Activated effector memory CD4-positive, alpha-beta T cell treated with Interleukin-2 at 50 U/mL for 16 hours (primary cell): ENCODE data around the gene LGI2.
"Not testable (repeated sequence)": the region's sequence is repeated elsewhere in the genome, so short reads cannot be mapped to it uniquely, and the experiment has no call there.

Source experiments
- DNase-seq: peaks from one replicate; pipeline ENCODE4 v3.0.0-alpha.2; 2020

LGI2 gene, protein sequence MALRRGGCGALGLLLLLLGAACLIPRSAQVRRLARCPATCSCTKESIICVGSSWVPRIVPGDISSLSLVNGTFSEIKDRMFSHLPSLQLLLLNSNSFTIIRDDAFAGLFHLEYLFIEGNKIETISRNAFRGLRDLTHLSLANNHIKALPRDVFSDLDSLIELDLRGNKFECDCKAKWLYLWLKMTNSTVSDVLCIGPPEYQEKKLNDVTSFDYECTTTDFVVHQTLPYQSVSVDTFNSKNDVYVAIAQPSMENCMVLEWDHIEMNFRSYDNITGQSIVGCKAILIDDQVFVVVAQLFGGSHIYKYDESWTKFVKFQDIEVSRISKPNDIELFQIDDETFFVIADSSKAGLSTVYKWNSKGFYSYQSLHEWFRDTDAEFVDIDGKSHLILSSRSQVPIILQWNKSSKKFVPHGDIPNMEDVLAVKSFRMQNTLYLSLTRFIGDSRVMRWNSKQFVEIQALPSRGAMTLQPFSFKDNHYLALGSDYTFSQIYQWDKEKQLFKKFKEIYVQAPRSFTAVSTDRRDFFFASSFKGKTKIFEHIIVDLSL

DNA sequence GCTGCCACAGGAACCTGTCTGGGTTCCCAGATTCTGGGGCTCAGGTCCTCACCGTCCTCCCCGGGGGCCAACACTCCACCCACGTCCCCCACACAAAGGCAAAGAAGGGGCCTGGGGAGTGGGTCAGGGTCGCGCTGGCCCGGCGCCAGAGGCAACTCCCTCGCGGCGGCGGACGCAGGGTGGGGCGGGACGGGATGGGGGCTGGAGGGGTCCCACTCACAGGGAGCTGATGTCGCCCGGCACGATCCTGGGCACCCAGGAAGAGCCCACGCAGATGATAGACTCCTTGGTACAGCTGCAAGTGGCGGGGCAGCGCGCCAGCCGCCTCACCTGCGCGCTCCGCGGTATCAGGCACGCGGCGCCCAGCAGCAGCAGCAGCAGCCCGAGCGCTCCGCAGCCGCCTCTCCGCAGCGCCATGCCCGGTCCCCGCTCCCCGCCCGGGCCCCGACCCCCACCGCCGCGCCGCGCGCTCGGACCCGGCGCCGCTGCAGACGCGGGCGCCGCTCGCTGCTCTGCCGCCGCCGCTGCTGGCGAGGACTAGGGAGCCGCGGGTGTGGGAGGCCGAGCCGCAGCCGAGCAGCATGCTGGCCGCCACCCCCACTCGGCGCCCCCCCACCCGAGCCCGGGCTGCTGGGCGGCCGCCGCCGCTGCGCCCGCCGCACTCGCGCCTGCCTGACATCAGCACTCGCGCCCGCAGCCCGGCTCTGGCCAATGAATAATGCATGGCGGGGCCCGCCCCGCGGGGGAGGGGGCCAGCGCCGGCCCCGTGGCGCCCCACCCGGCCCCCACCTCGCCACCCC, at the start of gene LGI2:
Gene LGI2, minus strand, starts transcription at position 670 of the 800 bp plus-strand sequence. Its CDS starts 253 bp downstream, at position 417.
- no peak for DNase-seq

DNA sequence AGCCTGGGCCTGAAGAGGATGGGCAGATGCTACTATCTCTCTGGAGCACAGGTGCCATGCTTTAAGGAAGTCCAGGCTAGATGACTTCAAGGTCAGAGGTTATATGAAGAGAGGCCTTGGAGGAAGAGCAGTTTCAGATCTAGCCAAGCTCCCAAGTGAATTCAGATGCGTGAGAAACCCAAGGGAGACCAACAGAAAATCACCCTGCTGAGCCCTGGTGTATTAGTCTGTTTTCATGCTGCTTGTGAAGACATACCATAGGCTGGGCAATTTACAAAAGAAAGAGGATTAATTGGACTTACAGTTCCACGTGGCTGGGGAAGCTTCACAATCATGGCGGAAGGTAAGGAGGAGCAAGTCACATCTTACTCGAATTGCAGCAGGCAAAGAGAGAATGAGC, 47.8 kb upstream of the LGI2 start:
- DNase-seq, result no peak

DNA sequence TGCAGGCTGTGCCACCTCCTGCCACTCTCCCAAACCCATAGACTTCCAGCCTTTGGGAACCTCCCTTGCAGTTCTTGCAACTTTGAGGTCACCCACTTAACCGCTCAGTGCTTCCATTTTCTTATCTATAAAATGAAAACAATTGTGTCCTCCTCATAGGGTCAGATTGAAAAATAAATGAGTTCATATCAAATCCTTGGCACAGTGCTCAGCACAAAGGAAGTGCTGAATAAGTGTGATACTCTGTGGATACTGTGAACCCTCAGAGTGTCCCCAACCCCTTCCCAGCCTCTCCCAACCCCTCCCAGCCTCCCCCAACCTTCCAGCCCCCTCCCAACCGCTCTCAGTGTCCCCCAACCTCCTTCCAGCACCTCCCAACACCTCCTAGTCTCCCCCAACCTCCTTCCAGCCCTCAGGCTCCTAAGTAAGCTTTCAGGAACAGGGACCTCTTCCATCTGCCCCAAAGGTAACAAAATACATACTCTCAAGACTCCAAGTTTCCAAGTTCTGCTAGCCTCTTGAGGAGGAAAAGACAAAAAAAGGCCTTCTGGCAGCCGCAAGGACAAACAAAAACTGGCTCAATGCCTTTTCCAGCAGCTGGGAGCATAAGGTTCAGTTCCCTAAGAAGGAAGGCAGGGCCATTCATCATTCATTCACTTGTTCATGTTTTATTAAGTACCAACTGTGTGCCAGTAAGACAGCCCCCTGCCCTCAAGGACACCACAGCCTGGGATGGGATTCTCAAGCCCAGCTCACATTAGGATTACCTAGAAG, 46.1 kb upstream of the LGI2 start:
- DNase-seq, result no peak

DNA sequence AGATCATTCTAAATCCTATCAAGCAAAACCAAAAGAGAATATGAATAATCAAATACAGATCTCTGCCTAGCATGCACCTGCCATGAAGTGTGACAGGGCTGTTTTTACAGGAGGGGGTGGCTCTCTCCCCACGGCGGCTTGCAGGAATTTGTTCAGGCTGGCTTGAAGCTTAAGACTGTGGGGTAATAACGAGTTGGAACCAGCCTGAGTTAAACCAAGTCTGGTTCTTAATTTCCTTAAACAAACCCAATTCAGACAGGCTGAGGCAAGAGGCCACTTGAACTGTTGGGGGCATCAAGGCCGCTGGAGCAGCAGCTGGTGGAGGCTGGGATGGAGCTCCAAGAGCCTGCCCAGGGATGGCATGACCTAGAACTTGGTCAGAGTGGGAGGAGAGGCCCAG, 45.1 kb upstream of the LGI2 start:
- no peak for DNase-seq

DNA sequence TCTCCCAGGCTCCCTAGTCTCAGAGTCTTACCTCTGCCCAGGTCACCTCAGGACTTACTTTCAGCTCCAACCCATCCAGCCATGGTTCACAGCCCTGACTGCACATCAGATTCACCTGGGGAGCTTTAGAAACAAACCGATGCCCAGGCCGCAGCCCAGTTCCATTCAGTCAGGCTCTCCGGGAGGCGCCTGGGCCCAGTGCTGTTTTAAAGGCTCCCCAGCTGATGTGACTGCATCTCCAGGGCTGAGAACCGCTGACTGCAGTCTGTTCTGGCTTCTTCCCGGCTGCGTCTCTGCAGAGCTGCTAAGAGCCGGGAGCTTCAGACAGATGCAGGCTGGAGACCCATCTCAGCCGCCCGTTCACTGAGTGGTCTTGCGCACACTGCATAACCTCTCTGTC, 44.4 kb upstream of the LGI2 start:
- no peak for DNase-seq

DNA sequence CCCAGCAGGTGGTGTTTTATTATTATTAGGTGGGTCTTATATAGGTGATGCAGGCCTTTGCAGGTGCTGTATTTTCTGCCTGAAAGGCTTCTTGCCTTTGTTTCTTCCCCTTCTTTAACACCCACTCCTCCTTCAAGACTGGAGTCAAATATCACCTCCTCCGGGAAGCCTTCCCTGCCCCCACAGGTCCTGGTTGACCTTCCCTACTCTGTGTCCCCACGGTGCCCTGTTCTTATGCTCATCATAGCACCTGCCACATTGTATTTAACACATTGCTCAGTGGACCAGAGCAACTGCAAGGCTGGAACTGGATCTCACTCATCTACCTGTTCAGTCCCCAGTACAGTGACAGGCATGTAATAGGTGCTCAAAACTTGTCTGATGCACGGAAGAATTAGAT, 39.8 kb upstream of the LGI2 start:
- DNase-seq, result no peak

DNA sequence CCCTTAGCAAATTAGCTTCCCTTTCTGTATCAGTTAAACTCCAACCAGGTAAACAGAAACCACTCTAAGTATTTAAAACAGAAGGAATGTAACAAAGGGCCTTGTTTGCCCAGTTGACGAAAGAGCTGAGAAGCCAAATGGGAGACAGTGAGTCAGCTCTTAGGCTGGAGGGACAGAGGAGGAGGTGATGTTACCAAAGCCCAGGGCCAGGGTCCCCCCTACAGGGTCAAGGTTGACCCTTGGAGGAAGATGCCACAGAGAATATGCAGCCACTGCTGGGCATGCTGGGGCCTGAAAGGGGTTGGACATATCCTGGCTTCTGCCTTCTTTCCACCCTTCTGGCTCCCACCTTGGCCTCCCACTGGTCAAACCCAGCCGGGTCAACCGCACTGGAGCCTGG, 38.3 kb upstream of the LGI2 start:
- DNase-seq, result no peak

DNA sequence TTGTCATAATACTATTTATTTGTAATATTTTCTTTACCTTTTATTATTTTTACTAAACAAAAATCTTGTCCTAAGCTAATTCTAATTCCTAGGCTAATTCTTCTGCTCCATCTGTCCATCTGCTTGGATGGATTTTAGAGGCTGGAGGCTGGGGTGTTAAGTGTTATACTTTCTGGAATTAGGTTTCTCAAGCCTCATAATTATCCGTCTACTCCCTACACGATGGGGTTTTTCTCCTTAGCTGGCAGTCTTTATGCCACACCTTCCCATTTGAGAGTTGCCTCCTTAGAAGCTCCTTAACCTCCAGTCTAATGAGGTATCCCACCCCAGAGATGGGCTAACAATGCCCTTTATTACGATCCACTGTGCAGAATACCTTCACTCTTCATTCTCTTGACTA, 37.6 kb upstream of the LGI2 start:
- no peak for DNase-seq

DNA sequence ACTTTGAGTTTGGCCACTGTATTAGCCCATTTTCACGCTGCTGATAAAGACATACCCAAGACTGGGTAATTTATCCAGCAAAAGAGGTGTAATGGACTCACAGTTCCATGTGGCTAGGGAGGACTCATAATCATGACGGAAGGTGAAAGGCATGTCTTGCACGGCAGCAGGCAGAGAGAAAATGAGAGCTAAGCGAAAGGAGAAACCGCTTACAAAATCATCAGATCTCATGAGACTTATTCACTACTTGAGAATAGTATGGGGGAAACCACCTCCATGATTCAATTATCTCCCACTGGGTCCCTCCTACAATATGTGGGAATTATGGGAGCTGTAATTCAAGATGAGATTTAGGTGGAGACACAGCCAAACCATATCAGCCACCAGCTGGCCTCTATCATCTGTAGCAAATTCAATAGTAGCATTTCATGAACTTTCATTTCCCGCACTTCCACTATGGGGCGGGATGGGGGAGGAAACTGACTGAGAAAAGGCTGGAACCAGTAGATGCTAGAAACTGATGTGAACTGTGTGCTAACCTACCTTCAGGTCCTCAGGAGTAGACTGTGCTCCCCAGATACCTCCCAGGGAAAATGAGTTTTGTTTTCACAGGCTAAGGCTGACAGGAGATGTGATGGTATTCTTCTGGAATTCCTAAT, 35.3 kb upstream of the LGI2 start:
- DNase-seq, result no peak

DNA sequence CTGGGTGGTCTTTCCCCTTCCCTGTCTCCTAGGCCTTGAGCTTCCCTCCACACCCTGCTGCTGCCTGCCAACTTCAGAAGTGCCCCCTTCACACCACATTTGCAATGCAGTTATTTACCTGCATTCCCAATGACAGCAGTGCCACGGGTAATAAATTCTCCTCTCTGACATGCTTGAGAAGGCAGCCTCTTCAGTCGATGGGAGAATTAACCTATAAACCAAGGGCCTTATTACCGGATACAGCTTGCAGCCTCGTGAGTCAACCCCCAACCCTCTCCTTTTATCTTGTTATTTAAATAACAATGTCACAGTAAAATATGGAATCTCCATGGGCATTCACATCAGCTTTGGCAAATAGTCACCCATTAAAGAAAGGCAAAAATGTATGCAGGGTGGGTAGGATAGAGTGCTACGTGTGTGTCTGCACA, 34.7 kb upstream of the LGI2 start:
- no peak for DNase-seq

DNA sequence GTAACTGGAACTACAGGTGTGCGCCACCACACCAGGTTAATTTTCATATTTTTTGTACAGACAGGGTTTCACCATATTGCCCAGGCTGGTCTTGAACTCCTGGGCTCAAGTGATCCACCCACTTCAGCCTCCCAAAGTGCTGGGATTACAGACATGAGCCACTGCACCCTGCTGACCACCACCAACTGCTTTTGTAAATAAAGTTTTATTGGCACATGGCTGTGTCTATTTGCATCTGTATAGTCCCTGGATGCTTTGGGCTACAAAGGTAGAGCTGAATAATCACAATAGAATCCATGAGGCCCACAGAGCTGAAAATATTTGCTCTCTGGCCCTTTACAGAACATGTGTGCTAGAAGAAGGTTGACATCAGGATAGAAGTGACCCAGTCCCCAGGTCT, 33.7 kb upstream of the LGI2 start:
- DNase-seq, result not testable (repeated sequence)

DNA sequence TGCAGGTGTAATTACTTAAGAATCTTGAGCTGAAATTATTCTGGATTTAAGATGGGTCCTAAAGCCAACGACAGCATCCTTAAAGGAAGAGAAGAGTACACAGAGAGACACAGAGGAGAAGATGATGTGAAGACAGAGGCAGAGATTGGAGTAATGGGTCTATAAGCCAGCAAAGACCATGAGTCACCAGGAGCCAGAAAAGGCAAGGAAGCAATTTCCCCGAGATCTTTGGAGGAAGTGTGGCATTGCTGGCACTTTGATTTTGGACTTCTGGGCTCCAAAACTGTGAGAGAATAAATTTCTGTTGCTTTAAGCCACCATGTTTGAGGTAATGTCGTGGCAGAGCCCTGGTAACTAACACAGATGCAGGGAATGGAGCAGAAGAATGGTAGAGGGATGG, 32.4 kb upstream of the LGI2 start:
- no peak for DNase-seq

DNA sequence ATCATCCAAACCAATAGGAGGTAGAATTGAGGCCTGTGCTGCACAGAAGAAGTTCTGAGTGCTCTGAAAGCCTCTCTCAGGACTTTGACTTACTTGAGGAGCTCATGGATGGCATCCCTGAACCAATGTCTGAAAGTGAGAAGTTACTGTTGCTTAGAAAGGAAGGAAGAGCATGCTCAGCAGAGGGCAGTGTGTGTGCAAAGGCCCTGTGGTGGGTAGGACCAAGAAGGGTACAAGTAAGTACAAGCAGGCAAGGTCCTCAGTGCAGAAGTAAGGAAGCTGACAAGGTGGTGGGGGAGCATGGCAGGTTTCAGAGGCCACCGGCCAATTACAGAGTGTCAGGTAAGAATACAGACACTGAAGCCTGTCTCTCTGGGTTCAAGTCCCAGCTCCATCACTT, 31.4 kb upstream of the LGI2 start:
- no peak for DNase-seq

DNA sequence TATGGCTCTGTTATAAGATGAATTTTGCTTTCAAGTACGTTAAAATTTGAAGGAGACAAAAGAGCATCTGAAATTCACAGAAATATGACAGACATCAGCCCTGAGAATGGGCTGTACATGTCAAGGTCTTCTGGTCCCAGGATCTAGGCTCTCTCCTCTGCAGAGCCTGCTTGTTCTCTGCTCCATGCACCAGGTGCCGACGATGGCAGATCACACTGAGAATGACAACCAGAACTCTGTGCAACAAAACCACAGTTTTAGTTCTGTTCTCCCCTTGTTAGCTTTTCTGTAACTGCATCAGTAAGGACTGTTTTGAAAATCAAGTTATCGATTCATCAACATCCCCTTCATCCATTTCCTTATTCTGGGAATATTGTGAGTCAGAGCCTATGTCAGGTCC, 30.9 kb upstream of the LGI2 start:
- no peak for DNase-seq

DNA sequence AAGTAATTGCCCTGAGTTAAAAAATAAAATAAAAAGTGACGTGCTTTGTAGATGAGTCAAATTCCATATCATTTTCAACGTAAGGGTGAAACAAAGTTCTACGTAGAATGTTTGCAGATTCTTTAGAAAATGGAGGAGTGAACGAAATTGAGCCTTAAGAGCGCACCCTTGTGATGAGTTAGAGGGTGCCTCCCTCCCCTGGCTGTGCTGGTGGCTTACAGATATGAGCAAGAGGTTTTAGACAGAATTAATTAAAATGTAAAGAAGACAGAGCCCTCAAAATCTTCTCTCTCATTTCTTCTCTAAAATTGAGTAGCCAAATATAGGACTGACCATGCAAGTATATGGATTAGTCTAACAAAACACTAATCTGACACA, 30.2 kb upstream of the LGI2 start:
- DNase-seq, result no peak

DNA sequence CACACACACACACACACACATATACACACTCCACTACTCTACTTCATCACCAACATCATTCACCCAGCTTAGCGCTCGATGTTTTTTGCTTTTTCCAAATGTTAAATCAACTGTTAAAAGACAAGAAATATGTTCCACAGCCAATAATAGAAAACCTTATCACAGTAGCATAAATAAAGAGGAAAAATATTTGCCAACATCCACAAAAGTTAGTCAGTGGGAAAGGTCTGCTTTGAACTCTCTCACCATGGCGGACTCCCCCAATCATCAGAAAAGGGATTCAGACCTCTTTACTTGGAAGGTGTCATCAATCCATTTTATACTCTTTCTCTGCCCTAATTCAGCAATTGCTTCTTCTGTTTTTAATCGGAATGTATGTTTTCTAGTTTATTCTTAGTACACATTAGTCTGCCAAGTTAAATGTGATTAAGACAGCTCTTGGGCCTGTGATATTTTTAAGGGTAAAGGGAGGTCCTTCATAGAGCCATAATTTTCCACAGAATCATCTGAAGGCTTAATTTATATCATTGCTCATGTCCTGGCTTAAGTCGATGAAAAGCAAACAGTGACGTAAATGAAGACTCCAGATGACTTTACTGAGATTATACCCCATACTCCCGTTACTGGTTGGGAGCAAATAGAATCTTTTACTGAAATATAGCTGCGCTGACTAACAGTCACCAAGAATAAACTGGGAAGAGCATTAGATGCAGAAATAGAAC, 29.7 kb upstream of the LGI2 start:
- DNase-seq, result no peak

DNA sequence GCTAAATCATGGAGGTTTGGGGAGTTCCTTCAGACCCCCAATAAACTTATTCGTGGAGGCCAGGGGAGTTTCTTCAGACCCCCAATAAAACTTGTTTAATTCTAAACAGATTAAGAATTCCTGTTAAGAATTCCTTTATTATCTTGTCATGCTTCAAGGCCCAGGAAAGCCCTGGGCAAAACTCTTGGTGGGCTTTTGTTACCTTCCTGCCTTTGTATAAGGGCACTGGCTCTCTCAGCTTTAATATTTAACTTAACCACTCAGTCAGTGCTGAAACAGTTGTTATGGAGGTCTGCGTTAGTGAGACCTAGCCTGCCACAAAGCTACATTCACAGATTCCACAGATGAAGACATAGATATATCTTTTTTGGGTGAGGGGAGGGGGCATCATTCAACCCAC, 29.0 kb upstream of the LGI2 start:
- no peak for DNase-seq

DNA sequence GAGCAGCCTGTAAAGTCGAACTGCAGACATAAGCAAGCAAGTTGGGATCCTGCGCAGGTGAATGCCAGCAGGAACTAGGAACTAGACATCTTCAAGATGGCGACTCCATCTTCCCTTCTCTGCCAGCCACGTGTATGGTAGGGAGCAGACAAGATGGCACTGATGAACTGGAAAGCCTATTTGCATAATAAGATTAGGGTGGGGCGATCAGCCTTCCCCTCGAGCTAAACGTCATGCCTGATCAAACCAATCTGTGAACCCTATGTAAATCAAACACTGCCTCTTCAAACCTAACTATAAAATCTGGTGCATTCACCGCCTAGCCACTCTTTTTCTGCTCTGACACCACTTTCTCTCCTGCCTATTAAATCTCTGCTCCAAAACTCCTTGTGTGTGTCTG, 28.1 kb upstream of the LGI2 start:
- DNase-seq, result no peak

DNA sequence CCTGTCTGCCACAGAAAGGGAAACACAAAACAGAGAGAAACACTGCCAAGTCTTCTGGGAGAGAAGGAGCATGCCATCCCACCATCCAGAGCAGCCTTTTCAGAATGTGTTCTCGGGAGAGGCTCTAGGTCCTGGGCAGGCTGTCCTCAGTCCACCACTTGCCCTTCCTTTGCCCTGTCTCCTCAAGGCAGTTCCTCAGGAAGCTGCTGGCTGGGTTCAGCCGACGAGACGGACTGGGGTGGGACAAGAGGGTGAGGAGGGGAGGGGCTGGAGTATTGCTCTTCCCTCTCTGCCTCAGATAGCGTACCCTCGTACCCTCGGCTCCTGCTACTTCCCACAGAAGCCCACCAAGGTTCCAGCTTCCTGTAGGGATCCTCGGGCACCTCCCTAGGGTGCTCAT, 26.6 kb upstream of the LGI2 start:
- DNase-seq, result no peak

DNA sequence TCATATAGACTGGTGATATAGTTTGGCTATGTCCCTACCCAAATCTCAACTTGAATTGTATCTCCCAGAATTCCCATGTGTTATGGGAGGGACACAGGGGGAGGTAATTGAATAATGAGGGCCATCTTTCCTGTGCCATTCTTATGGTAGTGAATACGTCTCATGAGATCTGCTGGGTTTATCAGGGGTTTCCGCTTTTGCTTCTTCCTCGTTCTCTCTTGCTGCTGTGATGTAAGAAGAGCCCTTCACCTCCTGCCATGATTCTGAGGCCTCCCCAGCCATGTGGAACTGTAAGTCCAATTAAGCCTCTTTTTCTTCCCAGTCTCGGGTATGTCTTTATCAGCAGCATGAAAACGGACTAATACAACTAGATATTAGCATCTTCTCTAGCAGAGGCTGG, 21.3 kb upstream of the LGI2 start:
- DNase-seq, result not testable (repeated sequence)

DNA sequence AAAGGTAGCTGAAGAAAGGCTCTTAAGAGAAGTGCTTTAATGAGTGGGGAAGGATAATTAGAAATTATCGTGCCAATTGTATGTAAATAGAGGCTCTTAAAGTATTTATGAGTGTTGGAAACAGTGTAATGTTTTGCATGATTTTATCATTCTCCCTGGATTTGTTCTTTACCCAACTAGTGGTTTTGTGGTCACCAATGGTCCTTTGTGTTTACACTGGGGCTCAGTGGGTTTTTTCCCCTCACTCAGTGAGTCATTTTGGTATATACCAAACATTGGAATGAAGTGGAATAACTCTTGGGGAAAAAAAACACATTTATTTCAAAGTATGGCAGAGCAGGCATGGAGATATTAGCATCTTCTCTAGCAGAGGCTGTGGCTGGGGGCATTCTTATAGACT, 20.8 kb upstream of the LGI2 start:
- no peak for DNase-seq
